Liver (tissue), 9 donors: ENCODE measurements around the gene ZFYVE28. TPM values are rescaled to one million over a fixed set of nuclear protein-coding genes. Genes with fewer than 3 reads are reported as not detected.

Experiments
- DNase-seq: peaks from one replicate; pipeline ENCODE4 v3.0.0-alpha.2; 2017; ENCODE audit warnings: low spot score
- H3K27ac ChIP-seq, 2 donors: one replicate each; pipeline ENCODE4 v1.7.0; 2013; ENCODE audit warnings: inconsistent platforms in 2 of 2, low read length in 2 of 2, control low read depth in 1 of 2, low read depth in 1 of 2, mild to moderate bottlenecking in 1 of 2
- H3K27me3 ChIP-seq, 4 donors: one replicate each; pipeline versions ENCODE4 v1.6.1 to v1.7.0; 2013; ENCODE audit warnings: low read length in 3 of 4, inconsistent platforms in 1 of 4, mild to moderate bottlenecking in 1 of 4, moderate library complexity in 1 of 4; ENCODE audit not compliant: control insufficient read depth in 4 of 4, insufficient read depth in 4 of 4
- H3K36me3 ChIP-seq, 4 donors: one replicate each; pipeline versions ENCODE4 v1.6.1 to v1.7.0; 2013; ENCODE audit warnings: low read length in 3 of 4, mild to moderate bottlenecking in 3 of 4, low read depth in 1 of 4, moderate library complexity in 1 of 4; ENCODE audit not compliant: control insufficient read depth in 4 of 4, insufficient read depth in 3 of 4
- H3K4me1 ChIP-seq, 4 donors: one replicate each; pipeline versions ENCODE4 v1.6.1 to v1.7.0; 2013; ENCODE audit warnings: low read length in 3 of 4, mild to moderate bottlenecking in 3 of 4, moderate library complexity in 1 of 4; ENCODE audit not compliant: control insufficient read depth in 4 of 4, insufficient read depth in 4 of 4
- H3K4me3 ChIP-seq, 3 donors: one replicate each; pipeline versions ENCODE4 v1.6.1 to v1.7.0; 2013; ENCODE audit warnings: low read length in 3 of 3, control low read depth in 1 of 3, low read depth in 1 of 3, mild to moderate bottlenecking in 1 of 3
- H3K9ac ChIP-seq, 2 donors: one replicate each; pipeline ENCODE4 v1.7.0; 2013; ENCODE audit warnings: low read length in 2 of 2, mild to moderate bottlenecking in 2 of 2, moderate library complexity in 2 of 2, control low read depth in 1 of 2, low read depth in 1 of 2
- H3K9me3 ChIP-seq, 4 donors: one replicate each; pipeline versions ENCODE4 v1.6.1 to v1.7.0; 2013; ENCODE audit warnings: low read length in 3 of 4; ENCODE audit not compliant: control insufficient read depth in 4 of 4
- ATF3 ChIP-seq: IDR thresholded peaks from 2 replicates; pipeline ENCODE4 v1.6.1; 2016; ENCODE audit warnings: antibody characterized with exemption
- CTCF ChIP-seq: fragments of 150-350 bp; IDR thresholded peaks from 2 replicates; pipeline ENCODE4 v1.5.1; 2017; ENCODE audit warnings: improper control_type of control experiment, low read depth, low read length; ENCODE audit not compliant: missing input control
- EGR1 ChIP-seq, 2 donors: IDR thresholded peaks; 2 replicates each; pipeline ENCODE4 v1.6.1; 2016 to 2018; ENCODE audit warnings: antibody characterized with exemption in 2 of 2, low read depth in 2 of 2
- FOXA1 ChIP-seq: IDR thresholded peaks from 2 replicates; pipeline ENCODE4 v1.6.1; 2016; ENCODE audit warnings: antibody characterized with exemption
- HNF4A ChIP-seq, 2 donors: conservative IDR thresholded peaks; 2 replicates each; pipeline ENCODE4 v1.6.1; 2016; ENCODE audit warnings: antibody characterized with exemption in 2 of 2, mild to moderate bottlenecking in 2 of 2
- HNF4G ChIP-seq: IDR thresholded peaks from 2 replicates; pipeline ENCODE4 v1.6.1; 2016; ENCODE audit warnings: antibody characterized with exemption
- JUND ChIP-seq, 2 donors: IDR thresholded peaks; 2 replicates each; pipeline ENCODE4 v1.6.1; 2016; ENCODE audit warnings: antibody characterized with exemption in 2 of 2
- MAX ChIP-seq: IDR thresholded peaks from 2 replicates; pipeline ENCODE4 v1.6.1; 2016; ENCODE audit warnings: antibody characterized with exemption
- NR2F2 ChIP-seq: IDR thresholded peaks from 2 replicates; pipeline ENCODE4 v1.6.1; 2016; ENCODE audit warnings: antibody characterized with exemption
- REST ChIP-seq: IDR thresholded peaks from 2 replicates; pipeline ENCODE4 v1.6.1; 2016; ENCODE audit warnings: antibody characterized with exemption, mild to moderate bottlenecking
- YY1 ChIP-seq: IDR thresholded peaks from 2 replicates; pipeline ENCODE4 v1.6.1; 2016; ENCODE audit warnings: antibody characterized with exemption, mild to moderate bottlenecking
- ZBTB33 ChIP-seq: IDR thresholded peaks from 2 replicates; pipeline ENCODE4 v1.6.1; 2016; ENCODE audit warnings: antibody characterized with exemption
- WGBS: extraction: QIAGEN DNeasy Blood & Tissue Kit; methylation state at CpG from one replicate; pipeline ENCODE4 v1.1.7; 2013; 5-methylcytosine and 5-hydroxymethylcytosine counted together
- polyA plus RNA-seq, 2 donors: library from polyadenylated mRNA; stranded (reverse) in 1 of 2; unstranded in 1 of 2; fragments of 200-250 nt in 1 of 2; fragments of >200 nt in 1 of 2; fragmentation: Nextera tagmentation in 1 of 2; extraction: Ambion mirVana in 1 of 2; gene quantifications; one replicate each; pipeline versions ENCODE4 v1.2.1 to v1.2.3, GENCODE V29; 2013 to 2015
- total RNA-seq, 2 donors: library from RNA; depleted of rRNA; stranded (reverse); fragments of >200 nt; gene quantifications; one replicate each; pipeline ENCODE4 v1.2.3, GENCODE V29; 2014
- donor health status: healthy.
- donor health status: healthy.
- donor health status: healthy.
- donor health status: healthy.
- donor health status: healthy.

The ZFYVE28 gene
- total and polyA plus RNA-seq, 4 donors = 2.0 to 6.1 (median 2.7) TPM

- H3K27ac ChIP-seq = no peak overlapping the region
- TF ChIP-seq HNF4A (conservative IDR thresholded peaks at IDR 0.05) = no peak
- no peak for TF ChIP-seq JUND (IDR thresholded peaks at IDR 0.05)
- TF ChIP-seq ATF3 = no peak
- no peak for TF ChIP-seq ZBTB33
- no peak for TF ChIP-seq EGR1 (IDR thresholded peaks at IDR 0.05; ENCODE audit: low read depth in 2 of 2)
- TF ChIP-seq YY1 = no peak
- no peak overlapping the region for H3K9ac ChIP-seq
- no peak overlapping the region for H3K4me3 ChIP-seq
- H3K27me3 ChIP-seq = no peaks in the 10 kb centered on the region
- H3K9me3 ChIP-seq = peaks cover 0 to 5% (median 1%) of the 10 kb centered on the region in 4 donors
- DNase-seq = no peak
- WGBS = 95% methylated on average over 40 of the region's 40 CpGs
- H3K4me1 ChIP-seq = no peaks in the 10 kb centered on the region
- H3K36me3 ChIP-seq = no peaks in the 10 kb centered on the region
These were observed 120.6 kb downstream of the ZFYVE28 start for GRCh38 chr4:2297606-2298531.

GRCh38 chr4:2296631-2297601 lies 121.5 kb downstream of the ZFYVE28 start:
- no peaks in the 10 kb centered on the region for H3K27me3 ChIP-seq
- no peak for DNase-seq
- no peaks in the 10 kb centered on the region for H3K4me1 ChIP-seq
- H3K4me3 ChIP-seq = no peak overlapping the region
- H3K9ac ChIP-seq = no peak overlapping the region
- TF ChIP-seq CTCF (no peak), FOXA1 (no peak), JUND (IDR thresholded peaks at IDR 0.05) (no peak), ZBTB33 (no peak), EGR1 (IDR thresholded peaks at IDR 0.05; ENCODE audit: low read depth in 2 of 2) (no peak), NR2F2 (no peak), HNF4A (conservative IDR thresholded peaks at IDR 0.05) (no peak), MAX (no peak), HNF4G (no peak), REST (no peak), YY1 (no peak)
- WGBS = 89% methylated on average over 37 of the region's 37 CpGs
- no peak overlapping the region for H3K27ac ChIP-seq
- H3K9me3 ChIP-seq = no peaks in the 10 kb centered on the region
- no peaks in the 10 kb centered on the region for H3K36me3 ChIP-seq
